ENCODE measurements around the gene SERPINE1.

DNA sequence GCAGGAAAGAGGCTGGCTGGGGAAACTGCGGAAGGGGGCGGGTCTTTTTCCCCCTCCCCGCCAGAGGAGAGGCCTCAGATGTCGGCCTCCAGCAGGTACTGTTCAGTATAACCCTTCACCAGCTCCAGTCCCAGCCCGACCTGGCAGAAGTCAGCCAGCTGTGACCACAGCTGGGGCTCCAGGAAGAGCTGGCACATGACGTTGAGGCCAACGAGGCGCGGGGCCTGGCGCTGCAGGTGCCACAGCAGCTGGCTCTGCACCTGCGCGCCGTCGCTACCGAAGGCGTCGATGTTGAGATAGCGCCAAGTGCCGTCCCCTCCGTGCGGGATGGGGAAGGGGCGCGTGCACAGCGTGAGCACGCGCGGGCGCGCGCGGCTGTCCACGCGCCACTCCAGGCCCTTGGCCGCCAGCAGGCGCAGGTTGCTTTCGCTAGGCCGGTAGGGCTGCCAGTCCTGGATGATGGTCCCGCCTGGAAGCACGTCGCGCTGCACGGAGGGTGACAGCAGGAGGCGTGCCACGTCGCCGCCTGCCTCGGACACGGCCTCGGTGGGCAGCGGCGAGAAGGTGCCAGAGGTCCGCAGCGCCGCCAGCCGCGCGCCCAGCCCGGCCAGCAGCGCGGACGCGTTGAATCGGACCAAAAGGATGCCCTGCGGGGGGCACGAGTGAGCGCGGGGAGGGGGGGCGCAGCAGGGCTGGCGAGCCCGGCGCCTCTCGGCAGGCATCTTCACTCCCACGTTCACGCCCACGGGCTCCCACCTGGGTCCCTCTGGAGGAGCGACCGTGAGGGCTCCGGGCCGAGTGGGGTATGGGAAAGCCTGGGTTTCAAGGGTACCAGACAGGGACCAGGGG lies 45.3 kb downstream of the SERPINE1 start:
- TF ChIP-seq, protein P1, sequence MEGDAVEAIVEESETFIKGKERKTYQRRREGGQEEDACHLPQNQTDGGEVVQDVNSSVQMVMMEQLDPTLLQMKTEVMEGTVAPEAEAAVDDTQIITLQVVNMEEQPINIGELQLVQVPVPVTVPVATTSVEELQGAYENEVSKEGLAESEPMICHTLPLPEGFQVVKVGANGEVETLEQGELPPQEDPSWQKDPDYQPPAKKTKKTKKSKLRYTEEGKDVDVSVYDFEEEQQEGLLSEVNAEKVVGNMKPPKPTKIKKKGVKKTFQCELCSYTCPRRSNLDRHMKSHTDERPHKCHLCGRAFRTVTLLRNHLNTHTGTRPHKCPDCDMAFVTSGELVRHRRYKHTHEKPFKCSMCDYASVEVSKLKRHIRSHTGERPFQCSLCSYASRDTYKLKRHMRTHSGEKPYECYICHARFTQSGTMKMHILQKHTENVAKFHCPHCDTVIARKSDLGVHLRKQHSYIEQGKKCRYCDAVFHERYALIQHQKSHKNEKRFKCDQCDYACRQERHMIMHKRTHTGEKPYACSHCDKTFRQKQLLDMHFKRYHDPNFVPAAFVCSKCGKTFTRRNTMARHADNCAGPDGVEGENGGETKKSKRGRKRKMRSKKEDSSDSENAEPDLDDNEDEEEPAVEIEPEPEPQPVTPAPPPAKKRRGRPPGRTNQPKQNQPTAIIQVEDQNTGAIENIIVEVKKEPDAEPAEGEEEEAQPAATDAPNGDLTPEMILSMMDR (CRISPR knock-in tag; IDR thresholded peaks at IDR 0.05), result peak; percentile 44
- no peak for TF ChIP-seq KDM1A (CRISPR knock-in tag; IDR thresholded peaks at IDR 0.05)
- TF ChIP-seq EHMT2 (IDR thresholded peaks at IDR 0.05; ENCODE audit: borderline replicate concordance, low read depth, low read length), result no peak
- TF ChIP-seq, protein P2, sequence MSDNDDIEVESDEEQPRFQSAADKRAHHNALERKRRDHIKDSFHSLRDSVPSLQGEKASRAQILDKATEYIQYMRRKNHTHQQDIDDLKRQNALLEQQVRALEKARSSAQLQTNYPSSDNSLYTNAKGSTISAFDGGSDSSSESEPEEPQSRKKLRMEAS (IDR thresholded peaks at IDR 0.05), result no peak
- TF ChIP-seq GATA4 (IDR thresholded peaks at IDR 0.05; ENCODE audit: borderline replicate concordance, low read depth), result no peak
- no peak for TF ChIP-seq JUN (CRISPR knock-in tag; IDR thresholded peaks at IDR 0.05)
- no peak for TF ChIP-seq CHD2 (IDR thresholded peaks at IDR 0.05; ENCODE audit: low read depth, low read length)
- TF ChIP-seq, protein P3, sequence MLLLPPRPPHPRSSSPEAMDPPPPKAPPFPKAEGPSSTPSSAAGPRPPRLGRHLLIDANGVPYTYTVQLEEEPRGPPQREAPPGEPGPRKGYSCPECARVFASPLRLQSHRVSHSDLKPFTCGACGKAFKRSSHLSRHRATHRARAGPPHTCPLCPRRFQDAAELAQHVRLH (CRISPR knock-in tag; IDR thresholded peaks at IDR 0.05; ENCODE audit: borderline replicate concordance, low read depth), result no peak
- TF ChIP-seq RAD21 (CRISPR knock-in tag; IDR thresholded peaks at IDR 0.05), result no peak
- TF ChIP-seq ZNF850 (CRISPR knock-in tag; conservative IDR thresholded peaks at IDR 0.05), result no peak
- TF ChIP-seq, protein P4, sequence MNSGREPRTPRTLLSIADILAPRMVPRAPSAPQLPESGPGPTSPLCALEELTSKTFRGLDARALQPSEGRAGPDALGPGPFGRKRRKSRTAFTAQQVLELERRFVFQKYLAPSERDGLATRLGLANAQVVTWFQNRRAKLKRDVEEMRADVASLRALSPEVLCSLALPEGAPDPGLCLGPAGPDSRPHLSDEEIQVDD (CRISPR knock-in tag; IDR thresholded peaks at IDR 0.05; ENCODE audit: borderline replicate concordance), result no peak
- TF ChIP-seq SMAD3 (CRISPR knock-in tag; IDR thresholded peaks at IDR 0.05), result no peak
- no peak for TF ChIP-seq NFE2L1 (CRISPR knock-in tag; IDR thresholded peaks at IDR 0.05; ENCODE audit: borderline replicate concordance)
- no peak for TF ChIP-seq POLR2A (IDR thresholded peaks at IDR 0.05; ENCODE audit: insufficient read depth in 1 of 2, low read depth in 2 of 2, low read length in 2 of 2)

Measured in HepG2 (cell line).